ENCODE measurements around the gene GATA6.

Gene GATA6

DNA sequence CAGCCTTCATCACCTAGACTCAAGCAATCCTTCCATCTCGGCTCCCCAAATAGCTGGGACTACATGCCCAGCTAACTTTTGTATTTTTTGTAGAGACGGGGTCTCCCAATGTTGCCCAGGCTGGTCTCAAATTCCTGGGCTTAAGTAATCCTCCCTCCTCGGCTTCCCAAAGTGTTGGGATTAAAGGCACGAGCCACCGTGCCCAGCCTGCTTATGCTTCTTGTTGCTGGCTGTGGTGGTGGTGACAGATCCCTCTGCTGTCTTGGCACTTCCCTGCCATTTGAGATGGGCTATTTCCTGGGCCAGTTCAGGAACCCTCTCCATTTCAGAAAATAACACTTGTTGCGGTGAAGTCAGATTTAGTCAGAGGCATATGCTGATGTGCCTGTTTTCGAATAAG, 28.8 kb downstream of the GATA6 start:
- TF ChIP-seq, protein P1, sequence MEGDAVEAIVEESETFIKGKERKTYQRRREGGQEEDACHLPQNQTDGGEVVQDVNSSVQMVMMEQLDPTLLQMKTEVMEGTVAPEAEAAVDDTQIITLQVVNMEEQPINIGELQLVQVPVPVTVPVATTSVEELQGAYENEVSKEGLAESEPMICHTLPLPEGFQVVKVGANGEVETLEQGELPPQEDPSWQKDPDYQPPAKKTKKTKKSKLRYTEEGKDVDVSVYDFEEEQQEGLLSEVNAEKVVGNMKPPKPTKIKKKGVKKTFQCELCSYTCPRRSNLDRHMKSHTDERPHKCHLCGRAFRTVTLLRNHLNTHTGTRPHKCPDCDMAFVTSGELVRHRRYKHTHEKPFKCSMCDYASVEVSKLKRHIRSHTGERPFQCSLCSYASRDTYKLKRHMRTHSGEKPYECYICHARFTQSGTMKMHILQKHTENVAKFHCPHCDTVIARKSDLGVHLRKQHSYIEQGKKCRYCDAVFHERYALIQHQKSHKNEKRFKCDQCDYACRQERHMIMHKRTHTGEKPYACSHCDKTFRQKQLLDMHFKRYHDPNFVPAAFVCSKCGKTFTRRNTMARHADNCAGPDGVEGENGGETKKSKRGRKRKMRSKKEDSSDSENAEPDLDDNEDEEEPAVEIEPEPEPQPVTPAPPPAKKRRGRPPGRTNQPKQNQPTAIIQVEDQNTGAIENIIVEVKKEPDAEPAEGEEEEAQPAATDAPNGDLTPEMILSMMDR (IDR thresholded peaks at IDR 0.05; ENCODE audit: low read depth, low read length): no peak
- DNase-seq (ENCODE audit: extremely low read depth, low read depth): no peak

DNA sequence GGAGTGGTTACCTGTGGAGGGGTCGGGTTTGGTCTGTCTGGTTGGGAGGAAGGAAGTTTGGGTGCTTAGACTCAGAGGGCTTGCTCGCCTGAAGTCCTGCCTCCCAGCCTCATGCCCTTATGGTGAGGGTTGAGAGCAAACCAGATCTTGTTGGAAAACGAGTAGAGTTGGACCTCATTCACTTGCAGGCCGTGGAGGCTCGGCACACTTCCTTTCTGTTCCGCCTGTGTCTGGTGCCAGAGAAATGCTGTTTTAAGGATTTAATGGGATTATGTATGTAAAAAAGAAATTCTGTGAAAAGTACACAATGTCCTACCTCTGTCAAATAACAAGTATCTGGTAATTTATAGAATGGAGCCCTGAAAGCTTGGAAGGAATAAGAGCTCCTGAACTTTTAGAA, 29.6 kb downstream of the GATA6 start:
- DNase-seq (ENCODE audit: extremely low read depth, low read depth): no peak
- TF ChIP-seq, protein P1 (IDR thresholded peaks at IDR 0.05; ENCODE audit: low read depth, low read length): no peak

DNA sequence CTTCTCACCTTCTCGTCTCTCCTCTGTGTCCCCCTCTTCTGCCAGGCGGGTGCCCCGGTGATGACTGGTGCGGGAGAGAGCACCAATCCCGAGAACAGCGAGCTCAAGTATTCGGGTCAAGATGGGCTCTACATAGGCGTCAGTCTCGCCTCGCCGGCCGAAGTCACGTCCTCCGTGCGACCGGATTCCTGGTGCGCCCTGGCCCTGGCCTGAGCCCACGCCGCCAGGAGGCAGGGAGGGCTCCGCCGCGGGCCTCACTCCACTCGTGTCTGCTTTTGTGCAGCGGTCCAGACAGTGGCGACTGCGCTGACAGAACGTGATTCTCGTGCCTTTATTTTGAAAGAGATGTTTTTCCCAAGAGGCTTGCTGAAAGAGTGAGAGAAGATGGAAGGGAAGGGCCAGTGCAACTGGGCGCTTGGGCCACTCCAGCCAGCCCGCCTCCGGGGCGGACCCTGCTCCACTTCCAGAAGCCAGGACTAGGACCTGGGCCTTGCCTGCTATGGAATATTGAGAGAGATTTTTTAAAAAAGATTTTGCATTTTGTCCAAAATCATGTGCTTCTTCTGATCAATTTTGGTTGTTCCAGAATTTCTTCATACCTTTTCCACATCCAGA, 31.3 kb downstream of the GATA6 start:
- DNase-seq (ENCODE audit: extremely low read depth, low read depth): no peak
- TF ChIP-seq, protein P1 (IDR thresholded peaks at IDR 0.05; ENCODE audit: low read depth, low read length): no peak

DNA sequence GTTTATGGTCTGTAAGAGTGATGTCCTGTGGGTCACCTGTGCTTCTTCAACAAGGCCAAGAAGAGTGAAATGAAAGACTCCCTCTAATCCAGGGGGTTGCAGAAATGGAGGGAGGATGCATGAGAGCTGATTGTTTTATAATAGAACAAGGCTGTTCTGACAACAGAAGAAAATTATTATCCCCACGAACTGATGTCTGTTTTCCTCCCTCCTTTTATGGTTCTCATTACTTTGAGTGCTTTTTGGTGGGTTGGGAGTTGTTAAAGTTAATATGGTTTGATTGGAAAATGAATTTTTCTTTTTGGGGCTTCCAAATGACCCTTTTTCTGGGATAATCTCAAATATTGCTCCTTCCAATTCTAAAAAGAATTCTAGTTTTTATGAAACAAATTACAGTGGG, 33.6 kb downstream of the GATA6 start:
- DNase-seq (ENCODE audit: extremely low read depth, low read depth): no peak
- TF ChIP-seq, protein P1 (IDR thresholded peaks at IDR 0.05; ENCODE audit: low read depth, low read length): no peak

DNA sequence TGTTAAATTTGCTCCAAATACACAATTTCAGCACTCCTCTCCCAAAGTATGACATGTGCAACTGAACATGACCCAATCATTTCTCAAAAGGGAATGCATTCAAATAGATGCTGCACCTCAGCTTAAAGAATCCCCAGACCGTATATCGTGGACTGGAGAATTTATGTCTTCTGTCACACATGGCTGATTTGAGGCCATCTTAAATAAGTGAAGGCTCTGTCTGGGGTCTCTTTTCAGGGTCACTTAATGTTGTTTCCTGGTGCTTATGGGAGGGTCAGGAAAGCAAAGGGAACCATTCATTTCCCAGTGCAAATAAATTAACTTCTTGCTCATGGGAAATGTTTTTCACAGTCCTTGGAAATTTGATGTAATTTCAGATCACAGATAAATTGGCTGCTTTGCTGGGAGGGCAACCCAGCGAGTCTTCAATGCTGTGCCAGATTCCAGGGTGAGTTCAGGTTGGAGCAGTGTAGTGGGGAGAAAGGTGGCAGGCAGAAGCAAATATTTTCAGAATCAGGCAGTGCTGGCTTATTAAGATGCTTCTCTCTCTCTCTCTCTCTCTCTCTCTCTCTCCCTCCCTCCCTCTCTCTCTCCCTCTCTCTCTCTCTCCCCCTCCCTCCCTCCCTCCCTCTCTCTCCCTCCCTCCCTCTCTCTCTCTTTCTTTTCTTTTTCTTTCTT, 34.3 kb downstream of the GATA6 start:
- TF ChIP-seq, protein P1 (IDR thresholded peaks at IDR 0.05; ENCODE audit: low read depth, low read length): no peak

DNA sequence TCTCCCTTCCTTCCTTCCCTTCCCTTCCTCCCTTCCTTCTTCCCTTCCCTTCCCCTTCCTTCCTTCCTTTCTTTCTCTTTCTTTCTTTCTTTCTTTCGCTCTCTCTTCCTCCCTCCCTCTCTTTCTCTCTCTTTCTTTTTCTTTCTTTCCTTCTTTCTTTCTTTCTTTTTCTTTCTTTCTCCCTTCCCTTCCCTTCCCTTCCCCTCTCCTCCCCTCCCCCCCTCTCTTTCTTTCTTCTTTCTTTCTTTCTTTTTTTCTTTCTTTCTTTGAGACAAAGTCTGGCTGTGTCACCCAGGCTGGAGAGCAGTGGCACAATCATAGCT, 34.8 kb downstream of the GATA6 start:
- TF ChIP-seq, protein P1 (IDR thresholded peaks at IDR 0.05; ENCODE audit: low read depth, low read length): no peak

More for the DNA sequence above, 34.3 kb downstream of the GATA6 start:
- DNase-seq (ENCODE audit: extremely low read depth, low read depth): no peak

DNA sequence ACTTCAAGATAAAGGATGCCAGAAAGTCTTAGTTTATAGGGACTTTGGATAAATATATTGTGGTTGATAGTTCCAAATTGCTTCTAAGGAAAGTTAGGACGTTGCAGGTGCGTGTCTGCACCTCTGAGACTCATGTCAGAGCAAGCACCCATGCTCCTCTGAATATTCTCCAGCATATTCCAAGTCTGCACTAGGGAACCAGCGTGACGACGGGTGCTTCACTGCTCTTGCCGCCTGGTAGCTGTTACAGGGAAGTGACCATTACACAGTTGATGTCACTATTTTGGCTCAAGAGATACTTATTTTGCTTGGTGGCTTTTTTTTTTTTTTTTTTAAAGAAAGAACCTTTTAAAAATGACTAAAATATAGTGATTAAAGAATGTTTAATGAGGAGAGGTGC, 35.6 kb downstream of the GATA6 start:
- TF ChIP-seq, protein P1 (IDR thresholded peaks at IDR 0.05; ENCODE audit: low read depth, low read length): no peak
- no peak for DNase-seq (ENCODE audit: extremely low read depth, low read depth)

More for the DNA sequence above, 34.8 kb downstream of the GATA6 start:
- no peak for DNase-seq (ENCODE audit: extremely low read depth, low read depth)

All from AG09319 (cell line).